SK-N-SH (cell line): ENCODE data around the gene ACSM2B.

ENCODE experiments used
- CHD2 ChIP-seq: fragments of 150-350 bp; IDR thresholded peaks from 2 replicates; pipeline ENCODE4 v1.6.1; 2018; ENCODE audit warnings: low read length; ENCODE audit not compliant: partially characterized antibody
- YY1 ChIP-seq: IDR thresholded peaks from 2 replicates; pipeline ENCODE4 v1.4.0; 2012; ENCODE audit warnings: low read depth, mild to moderate bottlenecking
- TF ChIP-seq, protein P1 (sequence below): fragments of 200-600 bp; sonication (generic); IDR thresholded peaks from 2 replicates; pipeline ENCODE4 v1.6.1; 2017; ENCODE audit warnings: antibody characterized with exemption, mild to moderate bottlenecking, moderate library complexity

DNA sequence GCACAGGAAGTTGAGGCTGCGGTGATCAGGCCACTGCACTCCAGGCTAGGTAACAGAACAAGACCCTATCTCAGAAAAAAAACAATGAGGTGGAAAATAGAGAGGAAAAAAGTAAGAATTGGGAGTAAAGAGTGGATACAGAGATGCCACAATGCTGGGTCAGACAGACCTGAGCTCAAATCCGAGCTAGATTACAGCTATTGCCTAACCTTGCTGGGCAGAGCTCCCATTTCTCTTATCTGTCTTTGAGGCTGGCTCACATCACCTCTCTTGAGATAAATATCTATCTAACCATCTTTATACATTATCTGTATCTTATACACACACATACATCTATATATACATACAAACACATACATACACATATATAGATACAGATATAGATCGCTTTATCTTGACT, 59.0 kb downstream of the ACSM2B start:
- TF ChIP-seq, protein P1, sequence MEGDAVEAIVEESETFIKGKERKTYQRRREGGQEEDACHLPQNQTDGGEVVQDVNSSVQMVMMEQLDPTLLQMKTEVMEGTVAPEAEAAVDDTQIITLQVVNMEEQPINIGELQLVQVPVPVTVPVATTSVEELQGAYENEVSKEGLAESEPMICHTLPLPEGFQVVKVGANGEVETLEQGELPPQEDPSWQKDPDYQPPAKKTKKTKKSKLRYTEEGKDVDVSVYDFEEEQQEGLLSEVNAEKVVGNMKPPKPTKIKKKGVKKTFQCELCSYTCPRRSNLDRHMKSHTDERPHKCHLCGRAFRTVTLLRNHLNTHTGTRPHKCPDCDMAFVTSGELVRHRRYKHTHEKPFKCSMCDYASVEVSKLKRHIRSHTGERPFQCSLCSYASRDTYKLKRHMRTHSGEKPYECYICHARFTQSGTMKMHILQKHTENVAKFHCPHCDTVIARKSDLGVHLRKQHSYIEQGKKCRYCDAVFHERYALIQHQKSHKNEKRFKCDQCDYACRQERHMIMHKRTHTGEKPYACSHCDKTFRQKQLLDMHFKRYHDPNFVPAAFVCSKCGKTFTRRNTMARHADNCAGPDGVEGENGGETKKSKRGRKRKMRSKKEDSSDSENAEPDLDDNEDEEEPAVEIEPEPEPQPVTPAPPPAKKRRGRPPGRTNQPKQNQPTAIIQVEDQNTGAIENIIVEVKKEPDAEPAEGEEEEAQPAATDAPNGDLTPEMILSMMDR, result no peak
- TF ChIP-seq YY1 (no peak), CHD2 (no peak)
